Esophagus muscularis mucosa (tissue), 3 donors: ENCODE data around the gene PHF21A.

Source experiments
- POLR2A ChIP-seq: fragments of 450-650 bp; IDR thresholded peaks from one replicate; pipeline ENCODE4 v1.6.1; 2017; ENCODE audit warnings: antibody characterized with exemption, moderate library complexity, mild to moderate bottlenecking, low read depth
- POLR2AphosphoS5 ChIP-seq, 2 donors: sonication (generic); formaldehyde crosslinking; IDR thresholded peaks; one replicate each; pipeline ENCODE4 v1.6.1; 2017; ENCODE audit warnings: antibody characterized with exemption in 2 of 2
- TF ChIP-seq, protein P1 (sequence below), 3 experiments: fragments of 200-600 bp in 2 of 3; fragments of 450-650 bp in 1 of 3; sonication (generic) in 2 of 3; IDR thresholded peaks; one replicate each; pipeline ENCODE4 v1.5.1; 2017 to 2019; ENCODE audit warnings: antibody characterized with exemption in 3 of 3, mild to moderate bottlenecking in 2 of 3, moderate library complexity in 1 of 3

DNA sequence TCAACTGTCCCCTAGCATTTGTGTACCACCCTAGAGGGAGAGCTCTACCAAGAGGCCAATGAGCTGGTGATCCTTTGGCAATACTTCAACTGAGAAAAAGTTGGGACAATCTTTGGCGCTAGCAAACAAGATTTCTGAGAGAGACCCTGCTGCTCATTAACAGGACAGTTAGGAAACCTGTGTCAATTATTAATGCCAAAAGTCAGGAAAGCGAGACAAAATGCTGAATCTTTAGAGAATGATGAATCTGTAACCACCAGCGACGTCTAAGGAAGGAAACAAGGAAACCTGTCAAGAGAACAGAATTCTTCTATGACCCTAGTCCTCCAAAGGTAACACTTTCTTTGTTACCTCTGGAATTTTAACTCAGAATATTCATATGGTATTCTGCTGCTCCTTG, 178.9 kb downstream of the PHF21A start:
- TF ChIP-seq, protein P1, sequence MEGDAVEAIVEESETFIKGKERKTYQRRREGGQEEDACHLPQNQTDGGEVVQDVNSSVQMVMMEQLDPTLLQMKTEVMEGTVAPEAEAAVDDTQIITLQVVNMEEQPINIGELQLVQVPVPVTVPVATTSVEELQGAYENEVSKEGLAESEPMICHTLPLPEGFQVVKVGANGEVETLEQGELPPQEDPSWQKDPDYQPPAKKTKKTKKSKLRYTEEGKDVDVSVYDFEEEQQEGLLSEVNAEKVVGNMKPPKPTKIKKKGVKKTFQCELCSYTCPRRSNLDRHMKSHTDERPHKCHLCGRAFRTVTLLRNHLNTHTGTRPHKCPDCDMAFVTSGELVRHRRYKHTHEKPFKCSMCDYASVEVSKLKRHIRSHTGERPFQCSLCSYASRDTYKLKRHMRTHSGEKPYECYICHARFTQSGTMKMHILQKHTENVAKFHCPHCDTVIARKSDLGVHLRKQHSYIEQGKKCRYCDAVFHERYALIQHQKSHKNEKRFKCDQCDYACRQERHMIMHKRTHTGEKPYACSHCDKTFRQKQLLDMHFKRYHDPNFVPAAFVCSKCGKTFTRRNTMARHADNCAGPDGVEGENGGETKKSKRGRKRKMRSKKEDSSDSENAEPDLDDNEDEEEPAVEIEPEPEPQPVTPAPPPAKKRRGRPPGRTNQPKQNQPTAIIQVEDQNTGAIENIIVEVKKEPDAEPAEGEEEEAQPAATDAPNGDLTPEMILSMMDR (IDR thresholded peaks at IDR 0.05), result no peak
- TF ChIP-seq POLR2A (no peak), POLR2AphosphoS5 (IDR thresholded peaks at IDR 0.05) (no peak)
